GM23248 (cell line): ENCODE results near the gene ZNF441.
"Not testable (repeated sequence)": the region's sequence is repeated elsewhere in the genome, so short reads cannot be mapped to it uniquely, and the experiment has no call there.

Source experiments
- EZH2 ChIP-seq: fragments of 200-600 bp; sonication (generic); IDR thresholded peaks from 2 replicates; pipeline ENCODE4 v1.6.1; 2018; ENCODE audit warnings: antibody characterized with exemption, mild to moderate bottlenecking; ENCODE audit not compliant: insufficient read depth, poor library complexity, severe bottlenecking
- EZH2phosphoT487 ChIP-seq: fragments of 200-600 bp; sonication (generic); IDR thresholded peaks from 2 replicates; pipeline ENCODE4 v1.6.1; 2018; ENCODE audit warnings: antibody characterized with exemption, moderate library complexity, mild to moderate bottlenecking, low read depth; ENCODE audit not compliant: insufficient read depth

- TF ChIP-seq EZH2phosphoT487, EZH2: not testable (repeated sequence)
These were observed 62.4 kb downstream of the ZNF441 start for GRCh38 chr19:11828957-11829876.
